MCF 10A (cell line): ENCODE data around the gene PLCL1. TPM values are rescaled to one million over a fixed set of nuclear protein-coding genes. Genes with fewer than 3 reads are reported as not detected.

Source experiments
- BruUV-seq: library from RNA; stranded (reverse); fragments of 400-500 nt; replicated peaks from 2 replicates; lab custom pipeline; 2021; lab: Mats Ljungman, UMichigan
- CTCF ChIA-PET: fragments of 300-600 bp; sonication (Branson Sonifier 250); formaldehyde crosslinking; extraction: SDS; loops from one replicate; lab custom pipeline; 2021; ENCODE audit warnings: antibody characterized with exemption, inconsistent platforms; lab: Yijun Ruan, JAX
- POLR2A ChIA-PET: fragments of 300-600, 350-650 bp; sonication (Branson Sonifier 250); formaldehyde crosslinking; extraction: SDS; loops from one replicate; lab custom pipeline; 2020; ENCODE audit warnings: antibody characterized with exemption, inconsistent platforms; lab: Yijun Ruan, JAX
- DNase-seq: peaks from one replicate; pipeline ENCODE4 v3.0.0-alpha.2; 2018; ENCODE audit not compliant: unreplicated experiment
- H3K27ac Mint-ChIP-seq: one replicate; pipeline ENCODE4 v1.8.0; 2022; ENCODE audit warnings: mild to moderate bottlenecking, low read depth, mixed read lengths; ENCODE audit not compliant: unreplicated experiment
- H3K27me3 Mint-ChIP-seq: one replicate; pipeline ENCODE4 v1.8.0; 2022; ENCODE audit warnings: mixed read lengths; ENCODE audit not compliant: insufficient read depth, unreplicated experiment
- H3K36me3 Mint-ChIP-seq: one replicate; pipeline ENCODE4 v1.8.0; 2022; ENCODE audit warnings: mild to moderate bottlenecking, moderate library complexity, mixed read lengths; ENCODE audit not compliant: insufficient read depth, unreplicated experiment
- H3K4me1 Mint-ChIP-seq: one replicate; pipeline ENCODE4 v1.8.0; 2022; ENCODE audit warnings: mixed read lengths; ENCODE audit not compliant: insufficient read depth, unreplicated experiment
- H3K4me3 Mint-ChIP-seq: one replicate; pipeline ENCODE4 v1.8.0; 2022; ENCODE audit warnings: mild to moderate bottlenecking, moderate library complexity, mixed read lengths; ENCODE audit not compliant: unreplicated experiment
- H3K9me3 Mint-ChIP-seq: one replicate; pipeline ENCODE4 v1.8.0; 2022; ENCODE audit warnings: mixed read lengths; ENCODE audit not compliant: unreplicated experiment
- CTCF ChIP-seq: fragments of 200-600 bp; IDR thresholded peaks from one replicate; pipeline ENCODE4 v1.8.0; 2022; ENCODE audit warnings: antibody characterized with exemption, mild to moderate bottlenecking; ENCODE audit not compliant: unreplicated experiment
- intact Hi-C: fragments of 100-400 bp; cut with micrococcal nuclease; formaldehyde crosslinking; loops from 2 replicates; pipeline ENCODE4 v1.14.1; 2022
- total RNA-seq: library from RNA; stranded (reverse); gene quantifications from 2 replicates; pipeline ENCODE4 v1.2.3, GENCODE V29; 2022

The PLCL1 gene
- total RNA-seq, 1 experiment from 2014 or later: 0.12 TPM

GRCh38 chr2:197814526-197814925 is 10.1 kb downstream of the PLCL1 start:
- H3K27ac Mint-ChIP-seq: no peak overlapping the region
- DNase-seq: no peak
- ChIA-PET POLR2A (no interaction called here), CTCF (interaction anchor here (0.6 to 1.3 kb wide), 7 partner anchors 9 to 1856 kb away, joined by 3 to 6 read pairs (median 3); partner anchors contain the start of gene PLCL1)
- no peaks in the 10 kb centered on the region for H3K36me3 Mint-ChIP-seq
- TF ChIP-seq CTCF: no peak
- H3K9me3 Mint-ChIP-seq: no peaks in the 10 kb centered on the region
- intact Hi-C loops: no loop called here
- no peak overlapping the region for H3K4me3 Mint-ChIP-seq
- H3K4me1 Mint-ChIP-seq: peaks cover 5% of the 10 kb centered on the region
- BruUV-seq: no TSS peak
- H3K27me3 Mint-ChIP-seq: no peaks in the 10 kb centered on the region

GRCh38 chr2:197821550-197822289 is 17.3 kb downstream of the PLCL1 start:
- Mint-ChIP-seq H3K27me3 (no peaks in the 10 kb centered on the region), H3K27ac (no peak overlapping the region), H3K9me3 (no peaks in the 10 kb centered on the region), H3K4me1 (no peaks in the 10 kb centered on the region), H3K4me3 (no peak overlapping the region), H3K36me3 (no peaks in the 10 kb centered on the region)
- ChIA-PET POLR2A (no interaction called here), CTCF (interaction anchor here (0.7 to 1.4 kb wide), 2 partner anchors 11 to 40 kb away, joined by 3 to 4 read pairs; no protein-coding TSS in a partner anchor)
- TF ChIP-seq CTCF: no peak
- DNase-seq: no peak
- intact Hi-C loops: loop anchor here (5.0 kb wide), 1 partner anchor 1516 kb away; no protein-coding TSS in a partner anchor
- BruUV-seq: no TSS peak

- BruUV-seq: no TSS peak
- intact Hi-C loops: loop anchor here (5.0 kb wide), 1 partner anchor 1515 kb away; no protein-coding TSS in a partner anchor
- Mint-ChIP-seq H3K4me1 (no peaks in the 10 kb centered on the region), H3K27me3 (no peaks in the 10 kb centered on the region), H3K27ac (no peak overlapping the region), H3K4me3 (no peak overlapping the region), H3K9me3 (no peaks in the 10 kb centered on the region), H3K36me3 (no peaks in the 10 kb centered on the region)
- POLR2A ChIA-PET: no interaction called here
- DNase-seq: no peak
- CTCF ChIA-PET: interaction anchor here (0.7 kb wide), 2 partner anchors 9 to 39 kb away, joined by 3 read pairs; no protein-coding TSS in a partner anchor
- TF ChIP-seq CTCF: no peak
These were observed 17.9 kb downstream of the PLCL1 start for GRCh38 chr2:197822333-197822732.

- DNase-seq: no peak
- intact Hi-C loops: no loop called here
- no peak overlapping the region for H3K4me3 Mint-ChIP-seq
- POLR2A ChIA-PET: no interaction called here
- no peak for TF ChIP-seq CTCF
- CTCF ChIA-PET: interaction anchor here (0.5 to 1.0 kb wide), 4 partner anchors 13 to 486 kb away, joined by 3 to 6 read pairs (median 3); no protein-coding TSS in a partner anchor
- H3K9me3 Mint-ChIP-seq: peaks cover 9% of the 10 kb centered on the region
- no peaks in the 10 kb centered on the region for H3K36me3 Mint-ChIP-seq
- no peaks in the 10 kb centered on the region for H3K27me3 Mint-ChIP-seq
- H3K27ac Mint-ChIP-seq: no peak overlapping the region
- peaks cover 5% of the 10 kb centered on the region for H3K4me1 Mint-ChIP-seq
- no TSS peak for BruUV-seq
These were observed 23.2 kb downstream of the PLCL1 start for GRCh38 chr2:197827618-197828017.
